Activated CD4-positive, alpha-beta memory T cell treated with anti-CD3 and anti-CD28 coated beads, Interleukin-2, amount 10 ng/mL, durations not matched to agents 7 days and 5 days (primary cell): ENCODE data around the gene PYCARD. TPM values are rescaled to one million over a fixed set of nuclear protein-coding genes. Genes with fewer than 3 reads are reported as not detected.

Experiments
- CTCF ChIA-PET: fragments of 350-600 bp; sonication (Branson Sonifier 250); formaldehyde crosslinking; loops from one replicate; lab custom pipeline; 2021; ENCODE audit warnings: antibody characterized with exemption, inconsistent platforms; lab: Charles Lee
- POLR2A ChIA-PET: fragments of 350-600 bp; sonication (Branson Sonifier 250); formaldehyde crosslinking; loops from one replicate; lab custom pipeline; 2021; ENCODE audit warnings: antibody characterized with exemption; lab: Charles Lee
- DNase-seq: peaks from one replicate; pipeline ENCODE4 v3.0.0-alpha.2; 2020
- H3K27ac Mint-ChIP-seq: one replicate; pipeline ENCODE4 v1.8.0; 2021; ENCODE audit warnings: mild to moderate bottlenecking, mixed read lengths
- H3K27me3 Mint-ChIP-seq: one replicate; pipeline ENCODE4 v1.8.0; 2021; ENCODE audit warnings: mixed read lengths
- H3K36me3 Mint-ChIP-seq: one replicate; pipeline ENCODE4 v1.8.0; 2021; ENCODE audit warnings: low read depth, mixed read lengths
- H3K4me1 Mint-ChIP-seq: one replicate; pipeline ENCODE4 v1.8.0; 2021; ENCODE audit warnings: mixed read lengths
- H3K4me3 Mint-ChIP-seq: one replicate; pipeline ENCODE4 v1.8.0; 2021; ENCODE audit warnings: mild to moderate bottlenecking, mixed read lengths
- H3K9me3 Mint-ChIP-seq: one replicate; pipeline ENCODE4 v1.8.0; 2021; ENCODE audit warnings: mixed read lengths
- total RNA-seq, 2 experiments: library from RNA; stranded (reverse); gene quantifications; one replicate each; pipeline ENCODE4 v1.2.3, GENCODE V29; 2021

PYCARD gene
- total RNA-seq, 2 experiments from 2014 or later: 96.1 to 102 TPM

GRCh38 chr16:31193874-31194273, 8.7 kb downstream of the PYCARD start:
- H3K4me3 Mint-ChIP-seq: no peak overlapping the region
- no peaks in the 10 kb centered on the region for H3K27me3 Mint-ChIP-seq
- CTCF ChIA-PET: no interaction called here
- H3K27ac Mint-ChIP-seq: no peak overlapping the region
- peaks cover 64% of the 10 kb centered on the region for H3K4me1 Mint-ChIP-seq
- DNase-seq: no peak
- POLR2A ChIA-PET: interaction anchor here (0.6 to 9.0 kb wide), 4 partner anchors 9 to 209 kb away, joined by 3 to 77 read pairs (median 32); partner anchors contain the start of gene FUS
- peaks cover 85% of the 10 kb centered on the region for H3K36me3 Mint-ChIP-seq
- no peaks in the 10 kb centered on the region for H3K9me3 Mint-ChIP-seq

- Mint-ChIP-seq H3K4me1 (peaks cover 64% of the 10 kb centered on the region), H3K27me3 (no peaks in the 10 kb centered on the region), H3K27ac (peak overlapping the region; percentile 56), H3K9me3 (no peaks in the 10 kb centered on the region), H3K36me3 (peaks cover 87% of the 10 kb centered on the region), H3K4me3 (no peak overlapping the region)
- DNase-seq: no peak
- ChIA-PET POLR2A (interaction anchor here (0.6 to 9.0 kb wide), 6 partner anchors 8 to 209 kb away, joined by 3 to 77 read pairs (median 4); partner anchors contain the start of gene FUS), CTCF (interaction anchor here (1.1 kb wide), 1 partner anchor 267 kb away, joined by 3 read pairs; no protein-coding TSS in a partner anchor)
Observed at GRCh38 chr16:31192856-31193642, 9.5 kb downstream of the PYCARD start.

GRCh38 chr16:31191697-31192428, 10.7 kb downstream of the PYCARD start:
- H3K36me3 Mint-ChIP-seq: peaks cover 91% of the 10 kb centered on the region
- POLR2A ChIA-PET: interaction anchor here (0.6 to 9.0 kb wide), 8 partner anchors 7 to 251 kb away, joined by 3 to 77 read pairs (median 3); partner anchors contain the start of genes FUS, PYCARD and ZNF843
- CTCF ChIA-PET: interaction anchor here (1.1 to 1.4 kb wide), 2 partner anchors 9 to 268 kb away, joined by 3 read pairs; no protein-coding TSS in a partner anchor
- no peaks in the 10 kb centered on the region for H3K9me3 Mint-ChIP-seq
- H3K27me3 Mint-ChIP-seq: no peaks in the 10 kb centered on the region
- DNase-seq: no peak
- peaks cover 71% of the 10 kb centered on the region for H3K4me1 Mint-ChIP-seq
- peak overlapping the region; percentile 16 for H3K27ac Mint-ChIP-seq
- no peak overlapping the region for H3K4me3 Mint-ChIP-seq

- no peaks in the 10 kb centered on the region for H3K27me3 Mint-ChIP-seq
- peaks cover 91% of the 10 kb centered on the region for H3K36me3 Mint-ChIP-seq
- H3K9me3 Mint-ChIP-seq: no peaks in the 10 kb centered on the region
- H3K27ac Mint-ChIP-seq: no peak overlapping the region
- no peak overlapping the region for H3K4me3 Mint-ChIP-seq
- CTCF ChIA-PET: interaction anchor here (1.3 to 1.4 kb wide), 2 partner anchors 10 kb away, joined by 3 to 7 read pairs; no protein-coding TSS in a partner anchor
- peaks cover 74% of the 10 kb centered on the region for H3K4me1 Mint-ChIP-seq
- POLR2A ChIA-PET: interaction anchor here (0.6 to 9.0 kb wide), 11 partner anchors 6 to 264 kb away, joined by 3 to 77 read pairs (median 5); partner anchors contain the start of genes FUS and PYCARD
- DNase-seq: no peak
Observed at GRCh38 chr16:31190818-31191444, 11.6 kb downstream of the PYCARD start.

GRCh38 chr16:31190061-31190460, 12.5 kb downstream of the PYCARD start:
- Mint-ChIP-seq H3K4me1 (peaks cover 82% of the 10 kb centered on the region), H3K27me3 (no peaks in the 10 kb centered on the region), H3K27ac (no peak overlapping the region), H3K9me3 (no peaks in the 10 kb centered on the region), H3K4me3 (no peak overlapping the region), H3K36me3 (peaks cover 93% of the 10 kb centered on the region)
- ChIA-PET CTCF (interaction anchor here (1.3 to 1.8 kb wide), 3 partner anchors 8 to 270 kb away, joined by 3 to 7 read pairs (median 4); no protein-coding TSS in a partner anchor), POLR2A (interaction anchor here (1.0 to 6.3 kb wide), 9 partner anchors 8 to 265 kb away, joined by 3 to 59 read pairs (median 5); partner anchors contain the start of genes FUS and PYCARD)
- no peak for DNase-seq

GRCh38 chr16:31189412-31189778, 13.2 kb downstream of the PYCARD start:
- peaks cover 93% of the 10 kb centered on the region for H3K36me3 Mint-ChIP-seq
- peaks cover 83% of the 10 kb centered on the region for H3K4me1 Mint-ChIP-seq
- DNase-seq: no peak
- peak overlapping the region; percentile 5 for H3K27ac Mint-ChIP-seq
- no peak overlapping the region for H3K4me3 Mint-ChIP-seq
- no peaks in the 10 kb centered on the region for H3K9me3 Mint-ChIP-seq
- no peaks in the 10 kb centered on the region for H3K27me3 Mint-ChIP-seq
- CTCF ChIA-PET: interaction anchor here (0.7 to 1.8 kb wide), 4 partner anchors 9 to 271 kb away, joined by 3 to 4 read pairs (median 3); no protein-coding TSS in a partner anchor
- POLR2A ChIA-PET: interaction anchor here (0.6 to 6.3 kb wide), 10 partner anchors 9 to 269 kb away, joined by 3 to 59 read pairs (median 4); partner anchors contain the start of genes FUS and PYCARD

- peaks cover 85% of the 10 kb centered on the region for H3K4me1 Mint-ChIP-seq
- H3K36me3 Mint-ChIP-seq: peaks cover 93% of the 10 kb centered on the region
- ChIA-PET POLR2A (interaction anchor here (0.6 to 6.9 kb wide), 11 partner anchors 6 to 269 kb away, joined by 3 to 77 read pairs (median 5); partner anchors contain the start of genes FUS and PYCARD), CTCF (interaction anchor here (0.7 to 1.8 kb wide), 5 partner anchors 8 to 272 kb away, joined by 3 to 4 read pairs (median 3); no protein-coding TSS in a partner anchor)
- H3K27me3 Mint-ChIP-seq: no peaks in the 10 kb centered on the region
- peak overlapping the region; percentile 5 for H3K27ac Mint-ChIP-seq
- no peaks in the 10 kb centered on the region for H3K9me3 Mint-ChIP-seq
- no peak overlapping the region for H3K4me3 Mint-ChIP-seq
- DNase-seq: no peak
Observed at GRCh38 chr16:31188450-31189411, 13.8 kb downstream of the PYCARD start.

GRCh38 chr16:31187808-31188189, 14.8 kb downstream of the PYCARD start:
- DNase-seq: no peak
- Mint-ChIP-seq H3K4me1 (peaks cover 89% of the 10 kb centered on the region), H3K4me3 (no peak overlapping the region), H3K27me3 (no peaks in the 10 kb centered on the region), H3K9me3 (no peaks in the 10 kb centered on the region), H3K27ac (peak overlapping the region; percentile 23), H3K36me3 (peaks cover 94% of the 10 kb centered on the region)
- ChIA-PET POLR2A (interaction anchor here (0.8 to 6.9 kb wide), 5 partner anchors 7 to 27 kb away, joined by 3 to 77 read pairs (median 9); partner anchors contain the start of gene PYCARD), CTCF (interaction anchor here (1.7 kb wide), 1 partner anchor 46 kb away, joined by 4 read pairs; no protein-coding TSS in a partner anchor)

GRCh38 chr16:31186930-31187807, 15.4 kb downstream of the PYCARD start:
- Mint-ChIP-seq H3K9me3 (no peaks in the 10 kb centered on the region), H3K27me3 (no peaks in the 10 kb centered on the region), H3K36me3 (peaks cover 98% of the 10 kb centered on the region), H3K4me3 (no peak overlapping the region), H3K4me1 (peaks cover 93% of the 10 kb centered on the region), H3K27ac (peak overlapping the region; percentile 8)
- CTCF ChIA-PET: interaction anchor here (0.9 to 1.7 kb wide), 2 partner anchors 45 to 80 kb away, joined by 3 to 4 read pairs; no protein-coding TSS in a partner anchor
- DNase-seq: no peak
- POLR2A ChIA-PET: interaction anchor here (0.8 to 6.9 kb wide), 6 partner anchors 8 to 28 kb away, joined by 3 to 77 read pairs (median 6); partner anchors contain the start of gene PYCARD

- Mint-ChIP-seq H3K27ac (peak overlapping the region; percentile 38), H3K4me1 (peaks cover 92% of the 10 kb centered on the region), H3K27me3 (no peaks in the 10 kb centered on the region), H3K9me3 (no peaks in the 10 kb centered on the region), H3K4me3 (no peak overlapping the region), H3K36me3 (peaks cover 98% of the 10 kb centered on the region)
- ChIA-PET POLR2A (interaction anchor here (0.9 to 6.9 kb wide), 5 partner anchors 9 to 273 kb away, joined by 3 to 77 read pairs (median 9); partner anchors contain the start of genes ARMC5, PRSS8 and PYCARD), CTCF (interaction anchor here (0.9 kb wide), 1 partner anchor 79 kb away, joined by 3 read pairs; no protein-coding TSS in a partner anchor)
- no peak for DNase-seq
Observed at GRCh38 chr16:31186176-31186575, 16.4 kb downstream of the PYCARD start.
